HepG2 (cell line): ENCODE data around the gene GALNTL6. TPM values are rescaled to one million over a fixed set of nuclear protein-coding genes. Genes with fewer than 3 reads are reported as not detected.

ENCODE experiments used
- ATAC-seq: fragments of 200-7000 bp; cut with Tn5 transposase; 3 replicates; pipeline ENCODE4 v1.9.1; 2020; ENCODE audit warnings: mild to moderate bottlenecking, moderate library complexity
- BruUV-seq: library from RNA; stranded (reverse); fragments of 400-500 nt; replicated peaks from 2 replicates; lab custom pipeline; 2021; lab: Mats Ljungman, UMichigan
- CTCF ChIA-PET: fragments of 300-600 bp; formaldehyde crosslinking; extraction: SDS; loops from one replicate; lab custom pipeline; 2021; ENCODE audit warnings: low total read pairs, inconsistent platforms, low intra/inter-chr PET ratio; lab: Yijun Ruan, JAX
- POLR2A ChIA-PET: fragments of 350-600 bp; sonication (Branson Sonifier 250); formaldehyde crosslinking; loops from one replicate; lab custom pipeline; 2020; ENCODE audit warnings: antibody characterized with exemption, inconsistent platforms; lab: Yijun Ruan, JAX
- DNase-seq: peaks from one replicate; pipeline ENCODE4 v3.0.0-alpha.2; 2015; ENCODE audit warnings: low spot score
- FAIRE-seq: peaks from 3 replicates; lab custom pipeline; 2011; peaks lifted over from hg19 to GRCh38; lab: Jason Lieb, UNC
- H2AFZ ChIP-seq: one replicate; pipeline ENCODE4 v1.6.1; 2011; ENCODE audit warnings: low read length, inconsistent platforms
- H3K27ac ChIP-seq: fragments of 300-600 bp; 3 replicates; pipeline ENCODE4 v1.8.0; 2011; ENCODE audit warnings: mixed run types, mild to moderate bottlenecking, mixed read lengths, low read length, inconsistent platforms; ENCODE audit not compliant: insufficient read depth; ENCODE audit errors: extremely low read length
- H3K27me3 ChIP-seq, 2 experiments: fragments of 200-600 bp in 1 of 2; 2 replicates in 1 of 2; 3 replicates in 1 of 2; pipeline versions ENCODE4 v1.6.0 to v1.8.0; 2011; ENCODE audit warnings: low read length in 2 of 2, mild to moderate bottlenecking in 2 of 2, moderate library complexity in 2 of 2, inconsistent platforms in 1 of 2; ENCODE audit not compliant: insufficient read depth in 2 of 2, control insufficient read depth in 1 of 2
- H3K36me3 ChIP-seq, 2 experiments: fragments of 200-600 bp in 1 of 2; replicated peaks in 1 of 2; 2 replicates in 1 of 2; 3 replicates in 1 of 2; pipeline versions ENCODE4 v1.5.1 to v1.8.0; 2011; ENCODE audit warnings: low read length in 2 of 2, inconsistent platforms in 1 of 2; ENCODE audit not compliant: insufficient read depth in 2 of 2, control insufficient read depth in 1 of 2
- H3K4me1 ChIP-seq: 2 replicates; pipeline ENCODE4 v1.5.1; 2012; ENCODE audit warnings: low read length, inconsistent platforms; ENCODE audit not compliant: insufficient read depth
- H3K4me2 ChIP-seq: 2 replicates; pipeline ENCODE4 v1.6.0; 2011; ENCODE audit warnings: low read depth, low read length, inconsistent platforms
- H3K4me3 ChIP-seq, 3 experiments: fragments of 200-600 bp in 1 of 3; sonication (generic), shearing (Covaris generic) in 1 of 3; replicated peaks in 1 of 3; 2 replicates each; pipeline ENCODE4 v1.5.1; 2011 to 2016; ENCODE audit warnings: low read length in 3 of 3, inconsistent platforms in 2 of 3, low read depth in 2 of 3, mild to moderate bottlenecking in 2 of 3, control low read depth in 1 of 3, mixed read lengths in 1 of 3; ENCODE audit not compliant: insufficient read depth in 1 of 3
- H3K79me2 ChIP-seq: one replicate; pipeline ENCODE4 v1.6.1; 2011; ENCODE audit warnings: low read length, inconsistent platforms; ENCODE audit not compliant: insufficient read depth
- H3K9ac ChIP-seq: 2 replicates; pipeline ENCODE4 v1.6.0; 2011; ENCODE audit warnings: mild to moderate bottlenecking, low read depth, low read length, inconsistent platforms; ENCODE audit not compliant: insufficient read depth
- H3K9me3 ChIP-seq: 2 replicates; pipeline ENCODE4 v1.5.1; 2012; ENCODE audit warnings: mild to moderate bottlenecking, low read length
- H4K20me1 ChIP-seq: 2 replicates; pipeline ENCODE4 v1.6.0; 2011; ENCODE audit warnings: inconsistent platforms, mild to moderate bottlenecking, low read length, moderate library complexity; ENCODE audit not compliant: insufficient read depth
- ADNP ChIP-seq: sonication (generic); formaldehyde crosslinking; IDR thresholded peaks from 2 replicates; pipeline ENCODE4 v1.4.0; 2020; ENCODE audit warnings: missing genetic modification reagents
- CERS6 ChIP-seq: sonication (generic); formaldehyde crosslinking; IDR thresholded peaks from 2 replicates; pipeline ENCODE4 v1.5.0; 2020; ENCODE audit warnings: missing genetic modification reagents
- DZIP1 ChIP-seq: sonication (generic); formaldehyde crosslinking; IDR thresholded peaks from 2 replicates; pipeline ENCODE4 v1.5.0; 2020; ENCODE audit warnings: mild to moderate bottlenecking, missing genetic modification reagents
- E2F2 ChIP-seq: sonication (generic); formaldehyde crosslinking; IDR thresholded peaks from 2 replicates; pipeline ENCODE4 v1.4.0; 2020; ENCODE audit warnings: missing genetic modification reagents, borderline replicate concordance
- FOXJ3 ChIP-seq: sonication (generic); formaldehyde crosslinking; IDR thresholded peaks from 2 replicates; pipeline ENCODE4 v1.4.0; 2020; ENCODE audit warnings: missing genetic modification reagents, mild to moderate bottlenecking, borderline replicate concordance
- NCOA2 ChIP-seq: sonication (generic); formaldehyde crosslinking; IDR thresholded peaks from 2 replicates; pipeline ENCODE4 v1.8.0; 2022; ENCODE audit warnings: inconsistent platforms
- RFXANK ChIP-seq: IDR thresholded peaks from 2 replicates; pipeline ENCODE4 v1.6.1; 2016
- SMAD9 ChIP-seq: sonication (generic); formaldehyde crosslinking; IDR thresholded peaks from 2 replicates; pipeline ENCODE4 v1.5.1; 2020; ENCODE audit warnings: mild to moderate bottlenecking, missing genetic modification reagents
- TEAD3 ChIP-seq: optimal IDR thresholded peaks from 2 replicates; pipeline ENCODE3; 2016; ENCODE audit warnings: borderline replicate concordance
- TFAP4 ChIP-seq: sonication (generic); IDR thresholded peaks from 2 replicates; pipeline ENCODE4 v1.6.1; 2016; ENCODE audit warnings: low read depth, borderline replicate concordance
- TFDP2 ChIP-seq: sonication (generic); formaldehyde crosslinking; IDR thresholded peaks from 2 replicates; pipeline ENCODE4 v1.4.0; 2020; ENCODE audit warnings: missing genetic modification reagents
- ZBTB7A ChIP-seq: sonication (generic); formaldehyde crosslinking; IDR thresholded peaks from 2 replicates; pipeline ENCODE4 v1.8.0; 2022; ENCODE audit warnings: mild to moderate bottlenecking, missing genetic modification reagents
- ZMYM2 ChIP-seq: sonication (generic); formaldehyde crosslinking; IDR thresholded peaks from 2 replicates; pipeline ENCODE4 v1.8.0; 2022; ENCODE audit warnings: mild to moderate bottlenecking, missing genetic modification reagents
- ZNF18 ChIP-seq: sonication (generic); formaldehyde crosslinking; IDR thresholded peaks from 2 replicates; pipeline ENCODE4 v1.8.0; 2022; ENCODE audit warnings: mild to moderate bottlenecking, missing genetic modification reagents; ENCODE audit not compliant: insufficient replicate concordance
- ZNF577 ChIP-seq: sonication (generic); formaldehyde crosslinking; IDR thresholded peaks from 2 replicates; pipeline ENCODE4 v1.4.0; 2020; ENCODE audit warnings: mild to moderate bottlenecking, low read depth, missing genetic modification reagents, borderline replicate concordance
- ZNF775 ChIP-seq: sonication (generic); formaldehyde crosslinking; IDR thresholded peaks from 2 replicates; pipeline ENCODE4 v1.4.0; 2020; ENCODE audit warnings: missing genetic modification reagents, mild to moderate bottlenecking, moderate library complexity, borderline replicate concordance
- WGBS: methylation state at CpG from one replicate; pipeline ENCODE4 v1.1.6; 2017; ENCODE audit warnings: low lambda C conversion rate; 5-methylcytosine and 5-hydroxymethylcytosine counted together
- in situ Hi-C: cut with HindIII; loops from 2 replicates; pipeline ENCODE4 v1.10.0; 2017; ENCODE audit warnings: low pct_unique_long_range_greater_than_20kb; ENCODE audit not compliant: extremely low pct_ligation_motif_present
- intact Hi-C: fragments of 100-400 bp; cut with micrococcal nuclease; formaldehyde crosslinking; loops from one replicate; pipeline ENCODE4 v1.10.0; 2022; ENCODE audit not compliant: unreplicated experiment
- polyA plus RNA-seq, 8 experiments: library from polyadenylated mRNA; depleted of rRNA in 3 of 8; stranded (reverse) in 7 of 8; unstranded in 1 of 8; fragments of >200 nt; fragmentation: Illumina TruSeq in 4 of 8; extraction: Trizol in 4 of 8; gene quantifications; 2 replicates each; pipeline versions ENCODE4 v1.2.1 to v1.2.3, GENCODE V29; 2011 to 2016; ENCODE audit warnings: low read depth in 4 of 8, missing spikeins in 1 of 8, mixed read lengths in 1 of 8; ENCODE audit not compliant: insufficient read depth in 1 of 8
- total RNA-seq, 5 experiments: library from RNA; depleted of rRNA; stranded (reverse); fragments of >200 nt; fragmentation: Illumina TruSeq; extraction: Trizol; gene quantifications; 2 replicates each; pipeline ENCODE4 v1.2.3, GENCODE V29; 2016; ENCODE audit warnings: low read depth in 1 of 5
- TF ChIP-seq, protein P1 (sequence below): sonication (generic); formaldehyde crosslinking; IDR thresholded peaks from 2 replicates; pipeline ENCODE4 v1.4.0; 2020; ENCODE audit warnings: missing genetic modification reagents

The GALNTL6 gene
- total and polyA plus RNA-seq, 2 of the 13 experiments (the other 11 are each of a cell fraction or from before 2014, with no cell fraction given): not detected

DNA sequence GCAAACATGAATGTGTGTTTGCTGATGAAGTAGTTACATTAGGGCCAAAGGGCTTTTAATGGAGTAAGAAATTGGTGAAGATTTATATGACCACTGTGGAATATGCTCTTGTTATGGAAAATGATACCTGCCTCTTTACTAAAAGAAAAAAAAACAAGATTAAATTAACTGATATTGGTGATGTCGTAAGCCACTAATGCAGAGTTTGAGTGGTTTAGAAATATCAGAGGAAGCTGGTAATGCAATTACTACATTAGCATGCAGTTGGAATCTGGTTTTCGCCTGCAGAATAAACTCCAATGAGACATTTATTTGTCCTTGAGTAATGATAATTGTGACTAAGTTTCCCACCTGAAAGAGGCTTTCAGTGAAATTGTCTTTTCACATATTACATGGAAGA, 597.9 kb downstream of the GALNTL6 start:
- WGBS: 18% methylated on average over 2 of the region's 2 CpGs
- TF ChIP-seq ZNF18 (CRISPR knock-in tag) (no peak), DZIP1 (CRISPR knock-in tag) (no peak), ZNF775 (CRISPR knock-in tag) (no peak), RFXANK (CRISPR knock-in tag) (no peak), ZBTB7A (no peak), SMAD9 (no peak), TEAD3 (CRISPR knock-in tag) (no peak), ZMYM2 (no peak), FOXJ3 (CRISPR knock-in tag) (no peak), CERS6 (no peak), ADNP (CRISPR knock-in tag) (no peak), ZNF577 (CRISPR knock-in tag) (no peak), NCOA2 (CRISPR knock-in tag) (no peak), TFAP4 (no peak), TFDP2 (CRISPR knock-in tag) (no peak), E2F2 (CRISPR knock-in tag) (no peak)
- TF ChIP-seq, protein P1, sequence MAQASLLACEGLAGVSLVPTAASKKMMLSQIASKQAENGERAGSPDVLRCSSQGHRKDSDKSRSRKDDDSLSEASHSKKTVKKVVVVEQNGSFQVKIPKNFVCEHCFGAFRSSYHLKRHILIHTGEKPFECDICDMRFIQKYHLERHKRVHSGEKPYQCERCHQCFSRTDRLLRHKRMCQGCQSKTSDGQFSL: no peak

More for the DNA sequence above, 597.9 kb downstream of the GALNTL6 start:
- ATAC-seq (no peak), DNase-seq (no peak), FAIRE-seq (no peak)
- BruUV-seq: no TSS peak
- H3K79me2 ChIP-seq: no peaks in the 10 kb centered on the region
- ChIA-PET CTCF (no interaction called here), POLR2A (no interaction called here)
- no peaks in the 10 kb centered on the region for H3K9me3 ChIP-seq
- H3K4me3 ChIP-seq: no peak overlapping the region
- H3K4me2 ChIP-seq: no peak overlapping the region
- in situ Hi-C loops: no loop called here
- intact Hi-C loops: no loop called here
- H4K20me1 ChIP-seq: no peaks in the 10 kb centered on the region
- no peaks in the 10 kb centered on the region for H3K27me3 ChIP-seq
- H2AFZ ChIP-seq: no peak overlapping the region
- no peaks in the 10 kb centered on the region for H3K4me1 ChIP-seq
- H3K36me3 ChIP-seq: no peaks in the 10 kb centered on the region
- H3K9ac ChIP-seq: no peak overlapping the region
- H3K27ac ChIP-seq: no peak overlapping the region
